GM23248 (cell line): Measurements from ENCODE around the gene GREB1. TPM values are rescaled to one million over a fixed set of nuclear protein-coding genes. Genes with fewer than 3 reads are reported as not detected.

Experiments
- DNase-seq: peaks from one replicate; pipeline ENCODE4 v3.0.0-alpha.2; 2015
- H2AFZ ChIP-seq: fragments of 200-600 bp; sonication (generic); 2 replicates; pipeline ENCODE4 v1.6.1; 2016; ENCODE audit warnings: antibody characterized with exemption
- H3F3A ChIP-seq: fragments of 200-600 bp; sonication (generic); 2 replicates; pipeline ENCODE4 v1.6.1; 2016; ENCODE audit warnings: mild to moderate bottlenecking, antibody characterized with exemption, mixed run types; ENCODE audit not compliant: insufficient read depth
- H3K27ac ChIP-seq: fragments of 200-600 bp; sonication (generic); 2 replicates; pipeline ENCODE4 v1.5.1; 2016; ENCODE audit warnings: mild to moderate bottlenecking
- H3K27me3 ChIP-seq: fragments of 200-600 bp; sonication (generic); replicated peaks from 2 replicates; pipeline ENCODE4 v1.6.1; 2016; ENCODE audit warnings: mild to moderate bottlenecking; ENCODE audit not compliant: insufficient read depth
- H3K36me3 ChIP-seq: fragments of 200-600 bp; sonication (generic); 2 replicates; pipeline ENCODE4 v1.6.1; 2016; ENCODE audit warnings: low read depth, mild to moderate bottlenecking
- H3K4me1 ChIP-seq: fragments of 200-600 bp; sonication (generic); 2 replicates; pipeline ENCODE4 v1.6.1; 2016; ENCODE audit warnings: mild to moderate bottlenecking; ENCODE audit not compliant: insufficient read depth
- H3K4me2 ChIP-seq: fragments of 200-600 bp; sonication (generic); one replicate; pipeline ENCODE4 v1.6.1; 2016; ENCODE audit warnings: mild to moderate bottlenecking; ENCODE audit not compliant: unreplicated experiment
- H3K4me3 ChIP-seq: fragments of 200-600 bp; sonication (generic); 2 replicates; pipeline ENCODE4 v1.5.1; 2016; ENCODE audit warnings: mild to moderate bottlenecking
- H3K79me2 ChIP-seq: fragments of 200-600 bp; sonication (generic); 2 replicates; pipeline ENCODE4 v1.6.1; 2016; ENCODE audit warnings: mild to moderate bottlenecking; ENCODE audit not compliant: insufficient read depth
- H3K9ac ChIP-seq: fragments of 200-600 bp; sonication (generic); 2 replicates; pipeline ENCODE4 v1.6.1; 2016; ENCODE audit warnings: mild to moderate bottlenecking
- H3K9me2 ChIP-seq: fragments of 200-600 bp; sonication (generic); 2 replicates; pipeline ENCODE4 v1.6.1; 2016; ENCODE audit warnings: mixed run types, mild to moderate bottlenecking, moderate library complexity; ENCODE audit not compliant: insufficient read depth
- H3K9me3 ChIP-seq: fragments of 200-600 bp; sonication (generic); one replicate; pipeline ENCODE4 v1.6.1; 2017; ENCODE audit warnings: low read depth
- H4K20me1 ChIP-seq: fragments of 200-600 bp; sonication (generic); 2 replicates; pipeline ENCODE4 v1.6.0; 2016; ENCODE audit not compliant: insufficient read depth
- EZH2 ChIP-seq: fragments of 200-600 bp; sonication (generic); IDR thresholded peaks from 2 replicates; pipeline ENCODE4 v1.6.1; 2018; ENCODE audit warnings: antibody characterized with exemption, mild to moderate bottlenecking; ENCODE audit not compliant: insufficient read depth, poor library complexity, severe bottlenecking
- EZH2phosphoT487 ChIP-seq: fragments of 200-600 bp; sonication (generic); IDR thresholded peaks from 2 replicates; pipeline ENCODE4 v1.6.1; 2018; ENCODE audit warnings: antibody characterized with exemption, moderate library complexity, mild to moderate bottlenecking, low read depth; ENCODE audit not compliant: insufficient read depth
- WGBS, 2 experiments: methylation state at CpG; one replicate each; pipeline ENCODE4 v1.1.6; 2015 to 2017; ENCODE audit warnings: low lambda C conversion rate in 2 of 2, low coverage in 1 of 2; ENCODE audit errors: missing lambda C conversion rate in 2 of 2; 5-methylcytosine and 5-hydroxymethylcytosine counted together
- in situ Hi-C: fragments of 300-500 bp; cut with MboI; formaldehyde crosslinking; loops from 2 replicates; pipeline ENCODE4 v1.15.0; 2020
- polyA plus RNA-seq: library from polyadenylated mRNA; unstranded; fragments of >200 nt; fragmentation: Nextera tagmentation; extraction: Ambion mirVana; gene quantifications from 2 replicates; pipeline ENCODE4 v1.2.1, GENCODE V29; 2016
- total RNA-seq: library from RNA; depleted of rRNA; stranded (reverse); fragments of >200 nt; shearing (Covaris generic); gene quantifications from 2 replicates; pipeline ENCODE4 v1.2.3, GENCODE V29; 2014

GREB1 gene
- total and polyA plus RNA-seq, 2 experiments from 2014 or later, result not detected

DNA sequence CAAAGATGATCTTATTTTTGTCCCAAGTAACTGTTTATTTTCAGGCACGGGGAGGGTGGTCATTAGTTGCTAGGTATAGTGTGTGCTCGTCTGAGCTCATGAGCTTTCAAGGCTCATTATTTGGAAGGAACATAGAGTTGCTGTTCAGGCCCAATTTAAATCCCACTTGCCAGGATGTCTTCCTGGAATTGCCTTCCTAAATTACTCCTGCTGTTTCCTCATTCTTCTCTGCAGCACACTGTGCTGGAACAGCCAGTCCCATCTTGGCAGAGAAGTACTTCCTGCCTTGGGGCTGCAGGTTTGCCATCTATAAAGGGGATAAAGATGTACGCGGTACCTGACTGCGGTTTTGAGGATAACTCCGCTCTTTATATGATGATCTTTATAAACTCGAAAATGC lies 37.3 kb downstream of the GREB1 start:
- no peaks in the 10 kb centered on the region for H4K20me1 ChIP-seq
- H3K9me2 ChIP-seq, result no peaks in the 10 kb centered on the region
- peaks cover 18% of the 10 kb centered on the region for H3K27me3 ChIP-seq
- no peak overlapping the region for H3K9ac ChIP-seq
- H3K36me3 ChIP-seq, result no peaks in the 10 kb centered on the region
- H3K9me3 ChIP-seq, result no peaks in the 10 kb centered on the region
- no peak overlapping the region for H3K27ac ChIP-seq
- no peaks in the 10 kb centered on the region for H3K79me2 ChIP-seq
- TF ChIP-seq EZH2phosphoT487 (no peak), EZH2 (no peak)
- no peaks in the 10 kb centered on the region for H3F3A ChIP-seq
- DNase-seq, result no peak
- no peak overlapping the region for H3K4me2 ChIP-seq
- no peak overlapping the region for H3K4me3 ChIP-seq
- in situ Hi-C loops, result no loop called here
- no peaks in the 10 kb centered on the region for H3K4me1 ChIP-seq
- no peak overlapping the region for H2AFZ ChIP-seq
- WGBS, 2 experiments, result 49 to 57% methylated on average over 7 of the region's 7 CpGs

DNA sequence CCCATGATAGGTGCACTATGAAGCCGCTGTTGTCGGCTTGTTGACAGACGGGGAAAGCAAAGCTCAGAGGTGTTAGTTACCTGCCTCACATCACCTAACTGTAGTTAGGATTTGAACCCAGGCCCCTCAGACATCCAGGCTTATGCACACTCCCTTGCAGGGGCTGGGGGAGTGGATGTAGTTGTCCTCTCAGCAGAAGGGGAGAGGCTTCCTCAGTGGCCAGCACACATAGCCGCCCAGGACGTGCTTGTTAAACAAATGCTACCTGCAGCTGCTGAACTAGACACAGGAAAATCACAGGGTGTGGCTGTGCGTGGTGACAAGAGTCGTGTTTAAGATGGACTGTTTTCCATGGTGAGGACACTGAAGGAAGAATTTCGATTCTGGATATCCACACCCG lies 39.2 kb downstream of the GREB1 start:
- Histone ChIP-seq H3K4me2 (no peak overlapping the region), H3K36me3 (no peaks in the 10 kb centered on the region), H3K27me3 (peaks cover 16% of the 10 kb centered on the region), H3K4me1 (no peaks in the 10 kb centered on the region), H3K9ac (no peak overlapping the region), H3K9me3 (no peaks in the 10 kb centered on the region), H3K4me3 (no peak overlapping the region), H3K27ac (no peak overlapping the region), H3K79me2 (no peaks in the 10 kb centered on the region), H4K20me1 (no peaks in the 10 kb centered on the region), H3F3A (no peaks in the 10 kb centered on the region), H2AFZ (no peak overlapping the region), H3K9me2 (no peaks in the 10 kb centered on the region)
- TF ChIP-seq EZH2phosphoT487, result no peak
- TF ChIP-seq EZH2, result no peak
- no peak for DNase-seq
- in situ Hi-C loops, result no loop called here
- 75% methylated on average over 9 of the region's 9 CpGs for WGBS, 2 experiments

DNA sequence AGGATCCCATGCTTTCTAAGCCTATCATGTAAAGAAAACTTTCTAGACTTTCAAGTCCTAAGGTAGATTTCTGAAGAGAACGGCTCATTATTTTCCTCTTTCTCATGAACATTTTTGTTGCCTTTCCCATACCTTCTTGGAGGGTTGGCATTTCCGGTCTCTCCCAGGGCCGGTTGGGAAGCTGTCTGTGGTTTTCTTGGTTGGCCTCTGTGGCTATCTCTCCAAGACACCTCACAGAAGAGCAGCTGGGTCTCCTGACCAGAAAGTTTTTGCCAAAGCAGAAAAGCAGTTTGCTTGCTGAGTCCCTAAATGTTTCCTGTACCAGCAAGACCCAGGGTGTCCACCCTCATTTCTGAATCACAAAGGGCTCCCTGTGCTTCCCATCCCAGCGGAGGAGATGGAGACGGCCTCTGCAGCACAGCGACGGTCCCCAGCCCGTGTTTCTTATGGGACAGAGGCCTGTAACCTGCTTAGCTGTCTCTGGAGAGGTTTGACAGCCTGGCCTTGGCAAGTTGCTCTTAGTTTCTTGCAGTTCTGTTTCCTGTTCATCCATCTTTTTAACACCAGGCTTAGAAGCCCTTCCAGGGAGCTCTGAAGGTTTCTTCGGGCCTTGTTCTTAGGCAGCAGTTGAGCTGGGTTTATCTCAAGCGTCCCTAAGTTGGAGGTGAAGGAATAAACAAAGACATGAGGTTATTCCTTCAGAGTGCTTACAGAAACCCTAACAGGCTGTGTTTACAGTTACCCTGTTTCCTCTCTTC lies 39.8 kb downstream of the GREB1 start:
- Histone ChIP-seq H3K79me2 (no peaks in the 10 kb centered on the region), H3K4me2 (no peak overlapping the region), H3K9ac (no peak overlapping the region), H3K27ac (no peak overlapping the region), H3F3A (no peaks in the 10 kb centered on the region), H3K4me3 (no peak overlapping the region), H3K9me3 (no peaks in the 10 kb centered on the region), H3K4me1 (no peaks in the 10 kb centered on the region), H3K27me3 (peaks cover 11% of the 10 kb centered on the region), H2AFZ (no peak overlapping the region), H3K9me2 (no peaks in the 10 kb centered on the region), H3K36me3 (no peaks in the 10 kb centered on the region), H4K20me1 (no peaks in the 10 kb centered on the region)
- WGBS, 2 experiments, result 67 to 71% methylated on average over 10 of the region's 10 CpGs
- TF ChIP-seq EZH2phosphoT487 (no peak), EZH2 (no peak)
- in situ Hi-C loops, result no loop called here
- no peak for DNase-seq

DNA sequence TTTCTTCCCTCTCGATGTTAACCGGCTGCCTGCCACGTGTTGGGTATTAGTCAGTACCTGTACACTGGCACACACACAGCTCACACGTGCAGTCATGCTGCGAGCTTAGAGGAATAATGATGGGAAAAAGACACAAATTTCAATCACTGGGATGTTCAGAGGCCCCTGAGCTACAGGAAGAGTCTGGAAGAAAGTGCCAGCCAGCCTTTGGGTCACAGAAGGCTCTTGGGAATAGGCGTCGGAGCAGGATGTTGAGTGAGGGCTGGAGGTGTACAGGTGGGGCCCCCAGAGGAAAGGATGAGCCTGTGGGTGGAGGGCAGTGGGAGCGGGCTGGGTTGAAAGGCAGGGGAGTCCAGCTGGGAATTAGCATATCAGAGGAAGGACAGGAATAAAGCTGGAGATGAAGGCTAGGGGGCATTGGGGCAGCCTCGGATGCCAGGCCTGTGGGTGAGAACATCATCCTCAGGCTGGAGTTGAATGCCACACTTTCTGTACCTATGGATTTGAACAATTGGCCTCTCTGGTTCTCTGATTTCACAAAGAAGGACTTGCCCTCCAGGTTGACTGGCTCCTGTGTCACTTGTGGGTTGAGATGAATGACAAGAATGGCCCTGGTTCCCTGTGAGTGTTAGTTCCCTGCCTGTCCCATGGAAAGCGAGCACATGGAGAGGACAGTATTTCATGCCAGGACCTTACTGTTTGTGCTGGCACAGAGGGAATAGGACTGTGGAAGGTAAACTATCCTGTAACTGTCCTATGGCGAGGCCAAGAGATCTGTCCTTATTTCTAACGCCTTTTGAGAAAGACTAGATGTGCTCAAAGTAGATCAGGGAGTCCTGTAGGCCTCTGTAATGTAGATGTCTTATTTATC lies 40.6 kb downstream of the GREB1 start:
- peaks cover 3% of the 10 kb centered on the region for H3K27me3 ChIP-seq
- no peaks in the 10 kb centered on the region for H4K20me1 ChIP-seq
- in situ Hi-C loops, result no loop called here
- no peak overlapping the region for H3K27ac ChIP-seq
- H3K4me1 ChIP-seq, result no peaks in the 10 kb centered on the region
- no peaks in the 10 kb centered on the region for H3K9me3 ChIP-seq
- no peaks in the 10 kb centered on the region for H3K36me3 ChIP-seq
- H3K4me2 ChIP-seq, result no peak overlapping the region
- no peaks in the 10 kb centered on the region for H3F3A ChIP-seq
- no peaks in the 10 kb centered on the region for H3K79me2 ChIP-seq
- H3K9ac ChIP-seq, result no peak overlapping the region
- no peak overlapping the region for H3K4me3 ChIP-seq
- 77 to 89% methylated on average over 12 of the region's 12 CpGs for WGBS, 2 experiments
- H3K9me2 ChIP-seq, result no peaks in the 10 kb centered on the region
- no peak for DNase-seq
- H2AFZ ChIP-seq, result no peak overlapping the region
- TF ChIP-seq EZH2phosphoT487 (no peak), EZH2 (no peak)
